HUES6 (cell line): Measurements from ENCODE around the gene STT3B.
A peak's percentile ranks its signal among the peaks of the same experiment; 100 is the strongest.
"Not testable (repeated sequence)": the region's sequence is repeated elsewhere in the genome, so short reads cannot be mapped to it uniquely, and the experiment has no call there.

Experiments
- H3K27ac ChIP-seq: 2 replicates; pipeline ENCODE4 v1.7.0; 2013; ENCODE audit warnings: low read depth, mild to moderate bottlenecking, low read length, inconsistent platforms
- H3K27me3 ChIP-seq: 2 replicates; pipeline ENCODE4 v1.6.1; 2013; ENCODE audit warnings: low read length; ENCODE audit not compliant: control insufficient read depth, insufficient read depth
- H3K36me3 ChIP-seq: 2 replicates; pipeline ENCODE4 v1.6.1; 2013; ENCODE audit warnings: low read length; ENCODE audit not compliant: control insufficient read depth, insufficient read depth
- H3K4me1 ChIP-seq: 2 replicates; pipeline ENCODE4 v1.6.1; 2013; ENCODE audit warnings: low read length; ENCODE audit not compliant: control insufficient read depth, insufficient read depth
- H3K4me3 ChIP-seq: 2 replicates; pipeline ENCODE4 v1.5.1; 2013; ENCODE audit warnings: low read depth, low read length
- H3K9ac ChIP-seq: one replicate; pipeline ENCODE4 v1.6.1; 2013; ENCODE audit warnings: mild to moderate bottlenecking, low read length
- H3K9me3 ChIP-seq: 2 replicates; pipeline ENCODE4 v1.6.1; 2013; ENCODE audit warnings: low read depth, low read length; ENCODE audit not compliant: control insufficient read depth, insufficient read depth

STT3B gene

DNA sequence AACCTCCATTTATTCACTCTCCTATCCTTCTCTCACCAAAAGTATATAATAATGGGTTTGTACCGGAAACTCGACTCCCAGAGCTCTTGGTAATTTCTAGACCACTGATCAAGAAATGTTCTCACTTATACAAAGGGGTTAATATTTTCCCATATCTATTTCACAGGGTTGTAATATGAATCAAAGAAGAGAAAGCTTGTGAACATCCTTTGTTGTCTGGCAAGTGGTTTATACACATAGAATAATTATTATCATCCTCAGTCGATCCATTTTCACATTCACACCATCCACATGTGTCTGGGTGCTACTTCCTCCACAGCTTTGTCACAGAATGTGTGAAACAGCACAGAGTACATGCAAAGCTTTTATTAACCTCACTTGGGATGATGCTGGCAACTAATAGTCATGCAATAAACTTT is 29.9 kb upstream of the STT3B start:
- no peaks in the 10 kb centered on the region for H3K27me3 ChIP-seq
- H3K9me3 ChIP-seq: no peaks in the 10 kb centered on the region; the same call in 1 of the 2 replicates
- H3K4me3 ChIP-seq: no peak overlapping the region
- H3K4me1 ChIP-seq: peaks cover 25% of the 10 kb centered on the region
- no peaks in the 10 kb centered on the region for H3K36me3 ChIP-seq
- H3K9ac ChIP-seq: no peak overlapping the region
- no peak overlapping the region for H3K27ac ChIP-seq

DNA sequence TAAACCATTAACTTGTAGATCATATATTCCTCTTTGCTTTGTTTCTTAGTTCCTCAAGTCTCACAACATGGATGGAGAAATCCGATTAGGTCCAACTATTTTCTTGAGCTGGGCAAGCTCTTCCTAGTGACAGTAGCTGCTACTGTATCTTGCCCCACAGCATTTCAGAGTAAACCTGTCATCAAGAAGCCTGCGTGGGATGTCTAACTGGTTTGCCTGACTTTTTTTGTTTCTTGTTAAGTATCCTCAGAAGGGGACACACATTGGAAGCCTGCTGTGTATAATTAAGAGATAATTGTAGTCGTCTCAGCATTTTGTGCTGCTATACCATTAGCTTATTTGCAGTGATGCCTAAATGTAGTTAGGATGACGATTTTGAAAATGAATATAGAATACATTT is 29.3 kb upstream of the STT3B start:
- Histone ChIP-seq H3K27me3 (no peaks in the 10 kb centered on the region), H3K9ac (no peak overlapping the region), H3K9me3 (no peaks in the 10 kb centered on the region; the same call in 1 of the 2 replicates), H3K4me1 (peaks cover 25% of the 10 kb centered on the region), H3K4me3 (no peak overlapping the region), H3K36me3 (no peaks in the 10 kb centered on the region), H3K27ac (no peak overlapping the region)

GRCh38 chr3:31504230-31504629 is 28.5 kb upstream of the STT3B start:
- Histone ChIP-seq H3K27ac (no peak overlapping the region), H3K27me3 (no peaks in the 10 kb centered on the region), H3K9ac (no peak overlapping the region), H3K36me3 (no peaks in the 10 kb centered on the region), H3K4me1 (peaks cover 25% of the 10 kb centered on the region), H3K4me3 (no peak overlapping the region), H3K9me3 (no peaks in the 10 kb centered on the region; the same call in 1 of the 2 replicates)

DNA sequence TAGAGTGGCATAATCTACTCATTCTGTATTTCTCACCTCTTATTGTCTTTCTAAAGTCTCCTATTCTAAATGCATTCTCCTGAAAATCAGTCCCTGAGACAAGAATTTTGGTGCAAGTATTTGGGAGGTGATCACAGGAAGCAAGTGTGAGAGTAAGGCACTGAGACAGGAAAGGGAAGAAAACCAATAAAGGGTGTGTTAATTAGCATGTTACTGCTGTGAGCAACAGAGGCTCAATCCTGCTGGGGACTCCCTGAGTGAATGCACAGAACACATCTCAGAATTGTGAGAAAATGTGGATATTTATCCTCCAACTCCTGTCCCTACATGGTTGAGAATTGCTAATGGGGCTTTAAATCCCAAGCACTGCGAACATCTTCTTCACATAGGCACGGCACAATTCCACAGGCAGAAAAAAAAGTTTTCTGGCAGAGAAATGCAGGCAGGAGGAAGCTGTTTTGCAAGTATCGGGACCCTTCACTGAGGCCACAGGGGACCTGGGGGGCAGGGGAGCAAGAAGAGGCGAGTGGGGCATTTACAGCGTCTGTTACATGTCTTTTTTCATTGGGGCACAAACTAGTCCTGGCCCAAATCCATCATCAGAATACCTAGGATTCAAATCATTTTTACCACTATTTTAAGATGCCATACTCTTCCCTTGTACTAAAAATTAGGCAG is 27.2 kb upstream of the STT3B start:
- Histone ChIP-seq H3K9me3 (no peaks in the 10 kb centered on the region; the same call in 1 of the 2 replicates), H3K4me3 (peak overlapping the region; percentile 0; the same call in 1 of the 2 replicates), H3K9ac (peak overlapping the region; percentile 1), H3K27ac (no peak overlapping the region), H3K27me3 (no peaks in the 10 kb centered on the region), H3K36me3 (no peaks in the 10 kb centered on the region), H3K4me1 (peaks cover 25% of the 10 kb centered on the region)

DNA sequence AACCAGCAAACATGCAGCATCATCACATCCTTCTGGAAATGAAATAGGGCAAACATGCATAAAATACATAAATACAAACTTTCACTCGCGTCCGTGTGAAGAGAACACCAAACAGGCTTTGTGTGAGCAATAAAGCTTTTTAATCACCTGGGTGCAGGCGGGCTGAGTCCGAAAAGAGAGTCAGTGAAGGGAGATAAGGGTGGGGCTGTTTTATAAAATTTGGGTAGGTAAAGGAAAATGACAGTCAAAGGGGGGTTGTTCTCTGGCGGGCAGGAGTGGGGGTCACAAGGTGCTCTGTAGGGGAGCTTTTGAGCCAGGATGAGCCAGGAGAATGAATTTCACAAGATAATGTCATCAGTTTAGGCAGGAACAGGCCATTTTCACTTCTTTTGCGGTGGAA is 26.2 kb upstream of the STT3B start:
- H3K27ac ChIP-seq, H3K4me3 ChIP-seq, H3K9ac ChIP-seq, H3K9me3 ChIP-seq, H3K27me3 ChIP-seq, H3K36me3 ChIP-seq: not testable (repeated sequence)
- peaks cover 25% of the 10 kb centered on the region for H3K4me1 ChIP-seq

DNA sequence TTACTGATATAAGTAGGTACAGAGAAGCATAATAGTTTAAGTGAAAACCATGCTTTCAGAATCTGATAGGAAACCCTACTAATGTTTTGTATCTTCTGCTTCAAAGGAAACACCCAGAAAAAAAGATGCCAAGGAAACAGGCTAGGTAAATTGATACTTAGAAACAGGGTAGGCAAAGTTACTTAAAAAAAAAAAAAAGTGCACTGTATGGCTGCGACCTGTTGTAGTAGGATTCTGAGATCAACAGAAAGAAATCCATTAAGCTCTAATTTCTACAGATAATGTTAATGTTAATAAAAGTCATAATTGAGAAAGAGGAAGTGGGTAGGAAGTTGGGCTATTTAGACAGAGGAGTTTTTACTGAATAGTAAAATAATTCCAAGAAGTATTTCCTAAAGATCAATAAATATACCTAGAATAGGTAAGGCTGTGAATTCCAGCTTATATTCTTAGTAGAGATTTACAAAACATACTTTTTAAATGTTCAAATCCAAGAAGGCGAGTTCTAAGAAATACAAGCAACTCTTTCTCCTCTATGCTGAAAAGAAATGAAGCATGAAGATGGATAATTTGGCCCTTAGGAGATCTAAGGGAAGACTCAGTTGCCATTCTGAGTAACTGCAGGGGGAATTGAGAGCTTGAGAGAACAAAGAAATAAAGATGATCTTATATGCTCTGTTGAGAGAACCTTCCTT is 24.1 kb upstream of the STT3B start:
- H3K4me1 ChIP-seq: peaks cover 24% of the 10 kb centered on the region
- H3K9me3 ChIP-seq: no peaks in the 10 kb centered on the region
- H3K4me3 ChIP-seq: no peak overlapping the region
- H3K9ac ChIP-seq: no peak overlapping the region
- H3K27me3 ChIP-seq: no peaks in the 10 kb centered on the region
- no peak overlapping the region for H3K27ac ChIP-seq
- H3K36me3 ChIP-seq: no peaks in the 10 kb centered on the region

- H3K4me3 ChIP-seq: no peak overlapping the region
- H3K27ac ChIP-seq: no peak overlapping the region
- no peaks in the 10 kb centered on the region for H3K36me3 ChIP-seq
- H3K27me3 ChIP-seq: no peaks in the 10 kb centered on the region
- H3K4me1 ChIP-seq: peaks cover 22% of the 10 kb centered on the region
- H3K9ac ChIP-seq: no peak overlapping the region
- no peaks in the 10 kb centered on the region for H3K9me3 ChIP-seq
Measured at GRCh38 chr3:31509147-31509728, 23.5 kb upstream of the STT3B start.

DNA sequence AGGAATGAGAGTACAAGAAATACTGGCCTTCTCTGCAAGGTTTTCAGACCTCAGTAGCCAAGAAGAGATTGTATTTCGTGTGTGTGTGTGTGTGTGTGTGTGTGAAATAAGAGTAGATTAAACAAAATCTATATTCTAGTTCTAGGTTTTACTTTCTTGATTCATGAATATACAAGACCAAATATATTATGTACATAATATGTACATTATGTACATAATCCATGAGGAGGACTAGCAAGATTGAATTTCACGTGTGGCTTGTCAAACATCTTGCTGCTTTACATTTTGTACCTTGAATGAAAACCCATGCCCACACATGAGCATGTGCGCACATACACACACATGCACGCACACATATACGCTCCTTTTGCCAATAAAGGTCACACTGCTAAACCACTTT is 18.2 kb upstream of the STT3B start:
- H3K9ac ChIP-seq: no peak overlapping the region
- no peaks in the 10 kb centered on the region for H3K36me3 ChIP-seq
- H3K9me3 ChIP-seq: no peaks in the 10 kb centered on the region
- no peaks in the 10 kb centered on the region for H3K27me3 ChIP-seq
- H3K4me3 ChIP-seq: no peak overlapping the region
- H3K27ac ChIP-seq: no peak overlapping the region
- no peaks in the 10 kb centered on the region for H3K4me1 ChIP-seq

- Histone ChIP-seq H3K9ac (no peak overlapping the region), H3K9me3 (no peaks in the 10 kb centered on the region), H3K36me3 (no peaks in the 10 kb centered on the region), H3K4me1 (no peaks in the 10 kb centered on the region), H3K4me3 (no peak overlapping the region), H3K27ac (no peak overlapping the region), H3K27me3 (no peaks in the 10 kb centered on the region)
Measured at GRCh38 chr3:31515486-31516284, 17.0 kb upstream of the STT3B start.

DNA sequence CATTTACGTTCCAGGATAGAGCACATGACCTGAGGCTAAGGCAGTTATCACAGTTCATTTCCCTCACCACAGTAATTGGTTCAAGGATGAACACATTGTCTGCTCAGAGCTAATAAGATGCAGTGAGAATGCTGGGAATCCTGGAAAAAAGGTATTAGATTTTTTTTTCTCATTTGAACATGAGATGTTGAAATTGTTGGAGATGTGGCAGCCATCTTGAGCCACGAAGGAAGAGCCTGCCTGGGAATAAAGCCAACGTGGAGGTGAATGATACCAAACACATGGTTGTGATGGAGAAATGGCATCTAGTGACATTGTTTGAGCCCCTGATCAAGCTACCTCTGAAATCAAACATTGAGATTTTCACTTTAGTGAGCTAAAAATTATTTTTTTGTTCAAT is 16.0 kb upstream of the STT3B start:
- H3K27me3 ChIP-seq: no peaks in the 10 kb centered on the region
- no peaks in the 10 kb centered on the region for H3K9me3 ChIP-seq
- H3K36me3 ChIP-seq: no peaks in the 10 kb centered on the region
- no peak overlapping the region for H3K4me3 ChIP-seq
- H3K27ac ChIP-seq: no peak overlapping the region
- no peak overlapping the region for H3K9ac ChIP-seq
- H3K4me1 ChIP-seq: no peaks in the 10 kb centered on the region

DNA sequence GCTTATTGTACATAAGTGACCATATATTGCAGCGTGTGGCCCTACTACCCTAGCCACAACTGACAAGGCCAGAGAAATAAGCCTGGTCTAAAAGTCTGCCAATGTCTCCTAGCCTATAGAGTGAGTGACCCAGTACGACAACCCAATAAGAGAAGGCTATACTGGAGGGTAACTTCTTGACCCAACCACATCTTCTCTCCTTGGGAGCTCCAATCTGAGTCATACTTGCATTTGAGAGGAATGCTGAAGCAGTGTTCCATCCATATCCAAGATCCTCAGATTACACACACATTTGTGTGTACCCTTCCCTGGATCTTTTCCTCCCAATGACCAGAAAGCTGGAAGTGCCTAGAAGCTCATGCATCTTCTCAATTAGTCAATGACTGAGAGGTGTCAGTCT is 11.3 kb upstream of the STT3B start:
- Histone ChIP-seq H3K4me3 (no peak overlapping the region), H3K27ac (no peak overlapping the region), H3K36me3 (no peaks in the 10 kb centered on the region), H3K27me3 (no peaks in the 10 kb centered on the region), H3K9me3 (no peaks in the 10 kb centered on the region), H3K4me1 (peaks cover 4% of the 10 kb centered on the region), H3K9ac (no peak overlapping the region)
